ENCODE data around the gene GOLGA8J. TPM values are rescaled to one million over a fixed set of nuclear protein-coding genes. Genes with fewer than 3 reads are reported as not detected.
"Not testable (repeated sequence)": the region's sequence is repeated elsewhere in the genome, so short reads cannot be mapped to it uniquely, and the experiment has no call there.

GOLGA8J gene, protein sequence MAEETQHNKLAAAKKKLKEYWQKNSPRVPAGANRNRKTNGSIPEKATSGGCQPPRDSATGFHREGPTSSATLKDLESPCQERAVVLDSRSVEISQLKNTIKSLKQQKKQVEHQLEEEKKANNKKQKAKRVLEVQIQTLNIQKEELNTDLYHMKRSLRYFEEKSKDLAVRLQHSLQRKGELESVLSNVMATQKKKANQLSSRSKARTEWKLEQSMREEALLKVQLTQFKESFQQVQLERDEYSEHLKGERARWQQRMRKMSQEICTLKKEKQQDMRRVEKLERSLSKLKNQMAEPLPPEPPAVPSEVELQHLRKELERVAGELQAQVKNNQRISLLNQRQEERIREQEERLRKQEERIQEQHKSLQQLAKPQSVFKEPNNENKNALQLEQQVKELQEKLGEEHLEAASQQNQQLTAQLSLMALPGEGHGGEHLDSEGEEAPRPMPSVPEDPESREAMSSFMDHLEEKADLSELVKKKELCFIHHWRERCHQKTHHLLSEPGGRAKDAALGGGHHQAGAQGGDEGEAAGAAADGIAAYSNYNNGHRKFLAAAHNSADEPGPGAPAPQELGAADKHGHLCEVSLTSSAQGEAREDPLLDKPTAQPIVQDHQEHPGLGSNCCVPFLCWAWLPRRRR
- under 1 TPM in 1 of 2 experiments, not detected in 1; 0.65 TPM for total RNA-seq

GRCh38 chr15:30082655-30083054, at the start of gene GOLGA8J:
GOLGA8J (plus strand) TSS chr15:30082955; CDS start chr15:30083053, 98 bp downstream.
- H3K27me3 Mint-ChIP-seq; H3K27ac Mint-ChIP-seq; H3K9me3 Mint-ChIP-seq; CTCF ChIA-PET; H3K4me1 Mint-ChIP-seq; POLR2A ChIA-PET; DNase-seq; H3K4me3 Mint-ChIP-seq; H3K36me3 Mint-ChIP-seq (ENCODE audit: low read depth): not testable (repeated sequence)

DNA sequence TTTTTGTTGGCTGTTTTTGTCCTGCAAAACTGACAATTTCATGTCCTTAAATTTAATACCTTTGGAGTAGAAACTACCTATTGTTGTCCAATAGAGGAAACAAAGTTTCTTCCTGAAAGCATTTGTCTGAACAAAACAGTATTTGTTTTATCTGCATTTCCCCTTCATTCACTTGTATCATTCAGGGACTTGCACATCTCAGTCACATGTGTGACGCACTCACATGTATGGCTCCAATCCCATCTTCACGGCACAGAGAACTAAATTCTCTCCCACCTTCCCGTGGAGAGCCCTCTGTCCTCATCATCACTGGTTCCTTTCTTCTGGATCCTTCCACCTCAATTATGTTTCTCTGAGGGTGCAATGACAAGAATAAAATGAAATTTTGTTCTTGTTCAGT, 49.5 kb upstream of the GOLGA8J start:
- ChIA-PET POLR2A (no interaction called here), CTCF (no interaction called here)
- no peak for DNase-seq
- H3K36me3 Mint-ChIP-seq (ENCODE audit: low read depth): no peaks in the 10 kb centered on the region
- no peaks in the 10 kb centered on the region for H3K4me1 Mint-ChIP-seq
- peaks cover 6% of the 10 kb centered on the region for H3K27me3 Mint-ChIP-seq
- no peak overlapping the region for H3K4me3 Mint-ChIP-seq
- H3K9me3 Mint-ChIP-seq: no peaks in the 10 kb centered on the region
- H3K27ac Mint-ChIP-seq: no peak overlapping the region

- Mint-ChIP-seq H3K27ac (no peak overlapping the region), H3K36me3 (ENCODE audit: low read depth) (no peaks in the 10 kb centered on the region), H3K4me3 (no peak overlapping the region), H3K4me1 (no peaks in the 10 kb centered on the region), H3K9me3 (no peaks in the 10 kb centered on the region), H3K27me3 (peaks cover 6% of the 10 kb centered on the region)
- ChIA-PET POLR2A (no interaction called here), CTCF (no interaction called here)
- DNase-seq: no peak
Observed at GRCh38 chr15:30033763-30034162, 49.0 kb upstream of the GOLGA8J start.

GRCh38 chr15:30036036-30036703, 46.6 kb upstream of the GOLGA8J start:
- DNase-seq: no peak
- no peak overlapping the region for H3K27ac Mint-ChIP-seq
- POLR2A ChIA-PET: no interaction called here
- H3K9me3 Mint-ChIP-seq: no peaks in the 10 kb centered on the region
- H3K27me3 Mint-ChIP-seq: peaks cover 2% of the 10 kb centered on the region
- H3K36me3 Mint-ChIP-seq (ENCODE audit: low read depth): no peaks in the 10 kb centered on the region
- H3K4me1 Mint-ChIP-seq: no peaks in the 10 kb centered on the region
- CTCF ChIA-PET: no interaction called here
- H3K4me3 Mint-ChIP-seq: no peak overlapping the region

- Mint-ChIP-seq H3K36me3 (ENCODE audit: low read depth) (no peaks in the 10 kb centered on the region), H3K27me3 (no peaks in the 10 kb centered on the region), H3K4me1 (no peaks in the 10 kb centered on the region), H3K4me3 (no peak overlapping the region), H3K27ac (no peak overlapping the region), H3K9me3 (no peaks in the 10 kb centered on the region)
- ChIA-PET POLR2A (no interaction called here), CTCF (interaction anchor here (0.7 kb wide), 1 partner anchor 9 kb away, joined by 3 read pairs; no protein-coding TSS in a partner anchor)
- DNase-seq: no peak
Observed at GRCh38 chr15:30038667-30039523, 43.9 kb upstream of the GOLGA8J start.

DNA sequence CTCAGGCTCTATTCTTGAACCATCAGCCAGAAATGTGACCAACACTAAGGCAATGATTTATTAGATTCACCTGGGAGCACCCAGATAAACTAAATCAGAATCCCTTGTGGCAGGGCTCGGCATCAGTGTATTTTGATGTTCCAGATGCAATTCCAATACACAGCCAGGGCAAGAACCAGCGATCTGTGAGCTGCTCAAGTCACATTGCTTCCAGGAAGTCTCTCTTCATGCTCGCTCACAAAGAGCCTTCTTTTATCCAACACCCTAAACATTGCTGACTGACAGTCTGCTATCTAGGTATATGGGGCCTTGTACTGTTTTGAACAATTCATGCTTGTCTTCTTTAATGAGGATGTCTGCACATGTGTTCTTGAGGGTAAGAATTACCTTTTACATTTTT, 40.9 kb upstream of the GOLGA8J start:
- H3K27me3 Mint-ChIP-seq: peaks cover 5% of the 10 kb centered on the region
- CTCF ChIA-PET: no interaction called here
- H3K9me3 Mint-ChIP-seq: no peaks in the 10 kb centered on the region
- DNase-seq: no peak
- H3K36me3 Mint-ChIP-seq (ENCODE audit: low read depth): no peaks in the 10 kb centered on the region
- no peaks in the 10 kb centered on the region for H3K4me1 Mint-ChIP-seq
- POLR2A ChIA-PET: no interaction called here
- no peak overlapping the region for H3K27ac Mint-ChIP-seq
- H3K4me3 Mint-ChIP-seq: no peak overlapping the region

DNA sequence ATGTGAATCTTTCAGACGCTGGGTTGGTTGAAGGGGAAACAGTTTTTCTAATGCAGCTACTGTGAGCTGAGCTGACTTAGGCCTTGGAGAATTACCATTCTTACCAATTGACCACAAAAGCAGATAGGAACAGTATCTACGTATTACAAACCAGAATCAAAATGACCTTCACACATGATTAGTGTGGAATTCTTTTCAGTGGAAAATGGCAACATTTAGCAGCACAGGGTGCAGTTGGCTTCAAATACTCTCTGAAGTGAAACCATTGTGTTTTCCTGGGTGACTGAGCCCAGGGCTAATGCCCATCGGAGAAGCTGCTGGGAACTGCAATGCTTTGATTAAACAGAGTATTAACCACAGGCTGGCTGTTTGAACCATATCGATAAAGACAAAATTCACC, 40.2 kb upstream of the GOLGA8J start:
- Mint-ChIP-seq H3K27me3 (peaks cover 5% of the 10 kb centered on the region), H3K9me3 (no peaks in the 10 kb centered on the region), H3K4me1 (no peaks in the 10 kb centered on the region), H3K36me3 (ENCODE audit: low read depth) (no peaks in the 10 kb centered on the region), H3K27ac (no peak overlapping the region), H3K4me3 (no peak overlapping the region)
- DNase-seq: no peak
- ChIA-PET CTCF (no interaction called here), POLR2A (no interaction called here)

DNA sequence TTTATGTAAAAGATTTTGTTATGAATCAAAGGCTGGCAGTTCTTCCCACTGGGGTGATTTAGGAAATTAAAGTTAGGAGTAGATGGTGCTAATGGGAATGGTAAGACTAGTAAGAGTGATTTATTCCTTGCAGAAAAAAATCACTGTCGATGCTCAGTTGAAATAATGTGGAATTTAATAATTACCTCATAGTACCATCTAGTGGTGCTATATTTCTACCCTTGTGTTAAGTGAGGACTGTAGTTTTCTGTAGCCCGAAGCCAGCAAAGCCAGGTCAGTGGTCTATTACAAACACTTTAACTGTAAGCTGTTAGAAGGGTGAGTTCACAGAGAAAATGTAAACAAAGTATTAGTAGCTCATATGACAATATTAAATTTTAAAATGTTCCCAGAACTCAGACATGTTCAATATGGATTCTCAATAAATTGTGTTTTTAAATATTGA, 39.5 kb upstream of the GOLGA8J start:
- DNase-seq: no peak
- no peaks in the 10 kb centered on the region for H3K9me3 Mint-ChIP-seq
- no peaks in the 10 kb centered on the region for H3K36me3 Mint-ChIP-seq (ENCODE audit: low read depth)
- H3K27me3 Mint-ChIP-seq: peaks cover 5% of the 10 kb centered on the region
- ChIA-PET CTCF (no interaction called here), POLR2A (no interaction called here)
- H3K4me3 Mint-ChIP-seq: no peak overlapping the region
- no peak overlapping the region for H3K27ac Mint-ChIP-seq
- no peaks in the 10 kb centered on the region for H3K4me1 Mint-ChIP-seq

- H3K4me1 Mint-ChIP-seq: no peaks in the 10 kb centered on the region
- ChIA-PET POLR2A (no interaction called here), CTCF (no interaction called here)
- H3K9me3 Mint-ChIP-seq: no peaks in the 10 kb centered on the region
- H3K36me3 Mint-ChIP-seq (ENCODE audit: low read depth): no peaks in the 10 kb centered on the region
- no peak for DNase-seq
- no peak overlapping the region for H3K27ac Mint-ChIP-seq
- H3K4me3 Mint-ChIP-seq: no peak overlapping the region
- peaks cover 5% of the 10 kb centered on the region for H3K27me3 Mint-ChIP-seq
Observed at GRCh38 chr15:30044377-30044776, 38.4 kb upstream of the GOLGA8J start.

GRCh38 chr15:30044826-30045225, 37.9 kb upstream of the GOLGA8J start:
- H3K27me3 Mint-ChIP-seq; DNase-seq; H3K4me3 Mint-ChIP-seq; POLR2A ChIA-PET; H3K4me1 Mint-ChIP-seq; H3K9me3 Mint-ChIP-seq; H3K36me3 Mint-ChIP-seq (ENCODE audit: low read depth); CTCF ChIA-PET; H3K27ac Mint-ChIP-seq: not testable (repeated sequence)

- H3K4me3 Mint-ChIP-seq; POLR2A ChIA-PET; H3K27ac Mint-ChIP-seq; H3K36me3 Mint-ChIP-seq (ENCODE audit: low read depth); H3K4me1 Mint-ChIP-seq; H3K9me3 Mint-ChIP-seq; DNase-seq; CTCF ChIA-PET; H3K27me3 Mint-ChIP-seq: not testable (repeated sequence)
Observed at GRCh38 chr15:30045248-30046041, 37.3 kb upstream of the GOLGA8J start.

- Mint-ChIP-seq H3K4me3 (no peak overlapping the region), H3K27me3 (peaks cover 5% of the 10 kb centered on the region), H3K27ac (no peak overlapping the region), H3K36me3 (ENCODE audit: low read depth) (no peaks in the 10 kb centered on the region), H3K9me3 (no peaks in the 10 kb centered on the region), H3K4me1 (no peaks in the 10 kb centered on the region)
- no peak for DNase-seq
- CTCF ChIA-PET: no interaction called here
- POLR2A ChIA-PET: no interaction called here
Observed at GRCh38 chr15:30046430-30046829, 36.3 kb upstream of the GOLGA8J start.

All from activated CD4-positive, alpha-beta T cell treated with anti-CD3 and anti-CD28 coated beads, Interleukin-2, amount 10 ng/mL, durations not matched to agents 7 days and 5 days (primary cell).